ENCODE data around the gene ZFP92. TPM values are rescaled to one million over a fixed set of nuclear protein-coding genes. Genes with fewer than 3 reads are reported as not detected.
"Not testable (repeated sequence)": the region's sequence is repeated elsewhere in the genome, so short reads cannot be mapped to it uniquely, and the experiment has no call there.

ZFP92 gene
- total RNA-seq, 2 experiments from 2014 or later = 1.3 to 1.5 TPM

- no peaks in the 10 kb centered on the region for H3K4me1 Mint-ChIP-seq
- no peak for DNase-seq
These were observed 14.7 kb upstream of the ZFP92 start for GRCh38 chrX:153396320-153397195.

GRCh38 chrX:153397256-153397960 lies 13.9 kb upstream of the ZFP92 start:
- no peaks in the 10 kb centered on the region for H3K36me3 Mint-ChIP-seq
- H3K4me3 Mint-ChIP-seq = no peak overlapping the region
- no peak for DNase-seq
- H3K27me3 Mint-ChIP-seq = no peaks in the 10 kb centered on the region
- no peaks in the 10 kb centered on the region for H3K9me3 Mint-ChIP-seq
- H3K27ac Mint-ChIP-seq = no peak overlapping the region
- no peaks in the 10 kb centered on the region for H3K4me1 Mint-ChIP-seq

More at GRCh38 chrX:153396320-153397195, 14.7 kb upstream of the ZFP92 start:
- no peaks in the 10 kb centered on the region for H3K36me3 Mint-ChIP-seq
- H3K9me3 Mint-ChIP-seq = no peaks in the 10 kb centered on the region
- no peak overlapping the region for H3K27ac Mint-ChIP-seq
- no peak overlapping the region for H3K4me3 Mint-ChIP-seq
- H3K27me3 Mint-ChIP-seq = no peaks in the 10 kb centered on the region

DNA sequence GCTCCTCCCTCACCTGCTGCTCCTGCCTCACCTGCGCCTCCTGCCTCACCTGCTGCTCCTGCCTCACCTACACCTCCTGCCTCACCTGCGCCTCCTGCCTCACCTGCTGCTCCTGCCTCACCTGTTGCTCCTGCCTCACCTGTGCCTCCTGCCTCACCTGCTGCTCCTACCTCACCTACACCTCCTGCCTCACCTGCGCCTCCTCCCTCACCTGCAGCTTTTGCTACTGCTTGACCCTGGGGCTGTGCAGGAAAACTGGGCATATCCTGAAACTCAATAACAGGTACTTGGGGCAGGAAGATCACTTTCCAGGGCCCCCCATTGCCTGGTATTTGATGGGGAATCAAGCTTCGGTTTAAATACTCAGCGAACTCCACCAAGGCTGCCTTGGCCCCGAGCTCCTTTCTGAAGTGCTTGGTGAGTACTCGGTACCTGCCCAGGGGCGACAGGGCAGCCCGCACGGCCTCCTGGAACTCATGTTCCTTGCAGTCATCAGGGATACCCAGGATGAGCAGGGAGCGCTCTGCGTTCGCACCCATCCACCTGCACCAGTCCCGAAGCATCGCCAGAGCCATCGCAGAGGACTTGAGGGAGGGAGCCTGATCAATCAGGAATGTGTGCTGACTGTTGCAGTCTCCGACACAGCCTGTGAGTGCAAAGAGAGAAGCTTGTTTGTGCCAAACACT lies 12.9 kb upstream of the ZFP92 start:
- no peak overlapping the region for H3K27ac Mint-ChIP-seq
- no peaks in the 10 kb centered on the region for H3K9me3 Mint-ChIP-seq

DNA sequence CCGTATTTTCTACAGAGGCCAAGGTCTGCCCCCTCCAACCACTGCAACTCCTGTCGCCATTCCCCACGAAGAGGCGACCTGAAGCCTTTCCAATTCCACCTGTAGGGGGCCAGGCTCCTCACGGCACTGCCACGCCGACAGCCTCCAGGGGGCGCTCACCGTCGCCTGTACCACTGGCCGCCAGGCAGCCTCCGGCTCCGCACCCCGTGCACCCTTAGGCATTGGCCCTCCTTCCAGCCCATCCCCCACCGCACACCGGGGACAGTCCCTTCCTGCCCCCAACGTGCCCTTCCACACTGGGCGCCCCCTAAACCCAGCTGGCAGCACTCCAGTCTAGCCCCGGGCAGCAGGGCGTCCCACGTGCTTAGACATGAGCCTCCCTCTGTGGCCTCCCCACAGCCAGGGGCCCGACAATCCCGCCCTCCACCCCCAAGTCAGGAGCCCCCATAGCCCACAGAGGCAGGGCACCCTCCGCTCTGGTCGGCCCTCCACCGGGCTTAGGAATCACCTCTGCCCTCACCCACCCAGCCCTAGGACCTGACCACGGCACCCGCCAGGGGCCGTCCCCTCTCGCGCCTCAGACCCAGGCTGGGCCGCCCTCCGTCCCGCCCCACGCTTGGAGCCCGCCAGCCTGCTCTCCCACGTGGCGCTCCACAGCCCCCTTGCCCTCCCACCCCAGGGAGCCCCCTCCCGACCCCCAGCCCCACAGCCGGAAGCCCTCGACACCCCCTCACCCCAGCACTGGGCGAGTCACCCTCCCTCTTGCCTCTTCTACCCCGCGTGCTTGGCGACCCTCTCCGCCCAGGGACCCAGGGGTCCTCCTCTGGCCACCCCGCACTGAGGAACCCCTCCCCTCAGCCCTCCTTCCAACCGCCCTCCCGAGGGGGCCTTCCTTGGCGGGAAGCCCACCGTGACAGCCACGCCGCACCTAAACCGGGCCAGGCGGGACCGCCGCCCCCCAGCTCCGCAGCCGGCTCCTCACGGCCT lies 10.8 kb upstream of the ZFP92 start:
- Mint-ChIP-seq H3K36me3 (no peaks in the 10 kb centered on the region), H3K4me3 (no peak overlapping the region), H3K27me3 (no peaks in the 10 kb centered on the region), H3K27ac (no peak overlapping the region), H3K9me3 (no peaks in the 10 kb centered on the region), H3K4me1 (no peaks in the 10 kb centered on the region)
- DNase-seq = peak; percentile 61

More for the DNA sequence above, 12.9 kb upstream of the ZFP92 start:
- Mint-ChIP-seq H3K4me1 (no peaks in the 10 kb centered on the region), H3K27me3 (no peaks in the 10 kb centered on the region), H3K4me3 (no peak overlapping the region), H3K36me3 (no peaks in the 10 kb centered on the region)
- DNase-seq = no peak

DNA sequence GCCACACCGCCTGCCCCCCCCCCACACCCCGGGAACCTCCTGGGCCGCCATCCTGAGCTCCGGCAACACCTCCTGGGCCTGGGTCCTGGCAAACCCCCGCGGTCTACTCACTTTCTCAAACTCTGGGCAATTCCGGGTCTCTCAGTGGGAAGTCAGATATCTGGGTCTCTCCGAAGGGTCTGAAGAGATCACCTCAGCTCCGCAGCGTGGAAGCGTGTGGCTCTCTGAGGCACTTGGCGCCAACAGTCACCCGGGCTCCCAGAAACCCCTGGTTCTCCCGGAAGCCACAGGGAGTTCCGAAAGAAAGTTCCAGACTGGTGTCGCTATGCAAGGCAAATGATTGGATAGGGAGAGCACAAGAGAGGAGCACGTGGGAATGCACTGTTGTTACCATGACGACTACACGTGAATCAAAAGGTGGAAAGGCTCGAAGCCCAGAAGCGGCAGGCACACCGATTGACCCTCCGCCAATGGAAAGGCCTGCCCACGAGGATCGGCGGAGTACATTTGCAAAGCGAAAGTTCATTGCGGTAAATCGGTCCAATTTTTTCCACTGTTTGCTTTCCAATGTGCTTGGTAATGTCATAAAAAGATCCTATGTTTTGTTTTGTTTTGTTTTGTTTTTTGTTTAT lies 10.0 kb upstream of the ZFP92 start, which contains the start of gene PNMA6E:
PNMA6E (minus strand) TSS at position 218 of the 632 bp plus-strand sequence. CDS start 2,501 bp downstream, outside the sequence.
- no peak for DNase-seq
- no peaks in the 10 kb centered on the region for H3K9me3 Mint-ChIP-seq
- H3K27me3 Mint-ChIP-seq = no peaks in the 10 kb centered on the region
- H3K4me3 Mint-ChIP-seq = no peak within 1 kb of the TSS
- no peaks in the 10 kb centered on the region for H3K36me3 Mint-ChIP-seq
- H3K27ac Mint-ChIP-seq = no peak within 1 kb of the TSS
- H3K4me1 Mint-ChIP-seq = no peaks in the 10 kb centered on the region

DNA sequence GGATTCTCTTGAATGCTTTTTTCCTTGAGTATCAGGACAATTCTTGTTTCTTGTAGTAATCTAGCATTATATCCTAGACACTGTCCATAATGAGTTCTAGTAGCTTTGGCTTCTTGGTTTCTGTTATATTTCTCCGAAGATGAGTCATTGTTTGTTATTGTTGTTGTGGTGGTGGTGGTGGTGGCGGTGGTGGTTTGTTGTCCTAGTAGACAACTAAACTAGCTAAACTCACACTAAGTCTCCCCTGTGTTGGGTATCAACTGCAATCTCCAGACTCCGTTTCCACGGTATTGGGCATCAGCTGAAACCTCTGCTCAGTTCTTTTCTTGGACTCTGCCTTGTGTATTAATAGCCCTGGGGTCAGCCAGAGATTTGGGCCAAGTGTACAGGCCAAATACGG lies 6.9 kb upstream of the ZFP92 start:
- H3K4me3 Mint-ChIP-seq, H3K9me3 Mint-ChIP-seq, H3K4me1 Mint-ChIP-seq, H3K27me3 Mint-ChIP-seq, H3K36me3 Mint-ChIP-seq, DNase-seq, H3K27ac Mint-ChIP-seq: not testable (repeated sequence)

GRCh38 chrX:153405426-153405825 lies 5.8 kb upstream of the ZFP92 start:
- Mint-ChIP-seq H3K4me3 (no peak overlapping the region), H3K4me1 (no peaks in the 10 kb centered on the region), H3K27ac (no peak overlapping the region), H3K9me3 (no peaks in the 10 kb centered on the region), H3K27me3 (no peaks in the 10 kb centered on the region), H3K36me3 (no peaks in the 10 kb centered on the region)
- DNase-seq = no peak

DNA sequence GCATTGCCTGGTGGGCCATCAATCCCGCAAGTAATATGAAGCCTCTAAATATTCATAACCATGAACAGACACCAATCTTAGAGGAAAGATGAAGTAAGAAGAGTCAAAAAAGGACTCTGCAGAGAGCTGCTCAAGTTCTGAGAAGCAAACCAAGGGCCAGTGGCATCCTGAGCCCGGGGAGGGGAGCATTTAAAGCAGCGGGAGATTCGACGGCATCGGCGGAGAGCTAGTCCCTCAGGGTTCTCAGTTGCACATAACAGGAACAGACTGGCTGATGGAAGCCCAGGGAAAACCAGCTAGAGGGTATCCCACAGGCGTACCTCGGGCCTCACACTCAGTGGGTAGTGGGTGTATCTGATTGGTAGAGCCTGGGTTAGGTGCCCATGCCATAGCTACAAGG lies 5.3 kb upstream of the ZFP92 start:
- Mint-ChIP-seq H3K4me1 (peaks cover 2% of the 10 kb centered on the region), H3K27ac (no peak overlapping the region), H3K27me3 (no peaks in the 10 kb centered on the region), H3K4me3 (no peak overlapping the region), H3K9me3 (no peaks in the 10 kb centered on the region), H3K36me3 (no peaks in the 10 kb centered on the region)
- no peak for DNase-seq

DNA sequence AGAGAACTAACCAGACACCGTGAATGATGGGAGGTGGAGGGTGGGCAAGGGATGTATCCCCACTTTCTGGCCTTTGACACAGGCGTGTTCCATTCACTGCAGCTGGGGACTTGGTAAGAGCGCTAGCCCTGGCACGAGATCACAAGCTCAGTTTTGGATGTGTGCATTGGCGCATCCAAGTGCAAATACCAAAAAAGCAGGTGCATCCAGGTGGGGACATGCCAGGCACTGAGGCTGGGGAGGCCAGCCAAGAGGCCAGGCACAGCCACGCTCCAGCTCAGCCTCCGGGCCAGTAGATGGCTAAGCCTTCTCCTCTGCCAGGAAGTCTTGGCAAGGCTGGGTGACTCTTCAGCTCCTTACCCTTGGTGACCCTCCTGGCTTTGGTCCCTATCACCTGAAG lies 4.4 kb upstream of the ZFP92 start:
- Mint-ChIP-seq H3K27me3 (no peaks in the 10 kb centered on the region), H3K9me3 (no peaks in the 10 kb centered on the region), H3K27ac (no peak overlapping the region), H3K36me3 (no peaks in the 10 kb centered on the region), H3K4me3 (no peak overlapping the region), H3K4me1 (peaks cover 3% of the 10 kb centered on the region)
- DNase-seq = no peak

GRCh38 chrX:153407736-153408135 lies 3.5 kb upstream of the ZFP92 start:
- no peak for DNase-seq
- no peak overlapping the region for H3K4me3 Mint-ChIP-seq
- H3K4me1 Mint-ChIP-seq = peaks cover 7% of the 10 kb centered on the region
- H3K27ac Mint-ChIP-seq = no peak overlapping the region
- H3K27me3 Mint-ChIP-seq = no peaks in the 10 kb centered on the region
- H3K9me3 Mint-ChIP-seq = no peaks in the 10 kb centered on the region
- no peaks in the 10 kb centered on the region for H3K36me3 Mint-ChIP-seq

DNA sequence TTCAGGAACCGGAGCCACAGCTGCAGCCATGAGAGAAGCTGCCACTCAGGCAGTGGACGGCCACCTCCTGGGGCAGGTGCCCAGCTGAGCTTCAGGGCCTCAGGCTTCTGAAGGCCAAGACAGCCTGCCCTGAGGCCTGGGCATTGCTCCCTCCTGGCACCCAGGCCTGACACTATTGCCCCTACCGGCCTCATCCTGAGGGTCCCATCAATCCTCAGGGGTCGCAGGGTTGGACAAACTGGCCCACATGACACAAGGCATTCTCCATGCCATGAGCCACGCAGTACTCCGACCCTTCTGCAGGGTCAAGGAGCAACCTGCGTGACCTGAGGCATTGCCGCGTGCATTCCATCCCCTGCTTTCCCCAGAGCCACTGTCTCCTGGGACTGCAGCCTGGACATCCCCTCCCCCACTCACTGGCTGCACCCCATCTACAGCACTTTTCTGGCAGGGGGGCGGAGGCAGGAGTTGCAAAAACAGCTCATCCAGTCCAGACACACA lies 3.0 kb upstream of the ZFP92 start:
- Mint-ChIP-seq H3K27me3 (no peaks in the 10 kb centered on the region), H3K4me3 (no peak overlapping the region), H3K9me3 (no peaks in the 10 kb centered on the region), H3K4me1 (peaks cover 7% of the 10 kb centered on the region), H3K36me3 (no peaks in the 10 kb centered on the region), H3K27ac (no peak overlapping the region)
- DNase-seq = no peak

GRCh38 chrX:153408871-153409351 lies 2.4 kb upstream of the ZFP92 start:
- Mint-ChIP-seq H3K4me1 (peaks cover 7% of the 10 kb centered on the region), H3K9me3 (no peaks in the 10 kb centered on the region), H3K36me3 (no peaks in the 10 kb centered on the region), H3K27me3 (no peaks in the 10 kb centered on the region), H3K4me3 (no peak overlapping the region), H3K27ac (no peak overlapping the region)
- DNase-seq = no peak

DNA sequence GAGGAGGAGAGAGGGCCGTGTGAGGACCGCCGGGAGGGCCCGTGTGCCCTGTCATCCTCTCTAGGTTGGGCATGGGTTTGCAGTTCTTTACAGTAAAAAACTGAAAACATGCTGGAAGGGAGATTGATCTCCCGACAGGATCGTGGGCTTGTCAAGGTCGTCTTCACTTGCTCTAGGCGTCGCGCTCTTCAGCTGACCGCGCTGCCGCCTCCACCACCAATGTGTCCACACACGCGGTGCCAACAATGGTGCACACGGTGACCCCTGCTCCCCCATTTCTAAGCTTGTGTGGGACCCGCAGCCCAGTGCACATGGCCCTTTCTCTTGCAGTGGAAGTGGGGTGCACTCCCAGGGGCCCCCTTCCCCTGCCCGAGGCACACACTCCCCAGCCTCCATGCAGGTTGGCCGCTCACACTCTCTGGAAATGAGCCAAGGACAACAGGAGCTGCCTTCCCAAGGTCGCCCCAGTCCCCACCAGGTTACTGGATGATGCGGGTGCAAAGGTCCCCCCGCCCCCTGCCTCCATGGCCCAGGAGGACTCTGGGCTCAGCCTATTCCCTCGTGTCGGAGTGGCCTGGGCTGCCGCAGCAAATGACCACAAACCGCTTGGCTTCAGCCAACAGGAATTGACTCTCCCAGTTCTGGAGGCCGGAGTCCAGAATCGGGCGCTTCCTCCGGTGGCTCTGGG lies 1.7 kb upstream of the ZFP92 start:
- Mint-ChIP-seq H3K9me3 (no peaks in the 10 kb centered on the region), H3K27ac (no peak overlapping the region), H3K4me3 (no peak overlapping the region), H3K4me1 (peaks cover 7% of the 10 kb centered on the region), H3K27me3 (no peaks in the 10 kb centered on the region), H3K36me3 (no peaks in the 10 kb centered on the region)
- DNase-seq = no peak

All from activated naive CD8-positive, alpha-beta T cell treated with anti-CD3 and anti-CD28 coated beads for 36 hours (primary cell).